HG02798 (cell line): ENCODE data around the gene OR5H1.

Experiments used
- ATAC-seq: cut with Tn5 transposase; IDR thresholded peaks from one replicate; pipeline ENCODE4 v1.9.1; 2021; ENCODE audit warnings: mild to moderate bottlenecking; ENCODE audit not compliant: unreplicated experiment, poor library complexity

Gene OR5H1

GRCh38 chr3:98185180-98185579 lies 54.7 kb downstream of the OR5H1 start:
- ATAC-seq = no peak
